HG03432 (cell line): Measurements from ENCODE around the gene STK11.
"Not testable (repeated sequence)": the region's sequence is repeated elsewhere in the genome, so short reads cannot be mapped to it uniquely, and the experiment has no call there.

Experiments
- ATAC-seq: cut with Tn5 transposase; IDR thresholded peaks from one replicate; pipeline ENCODE4 v1.9.1; 2021; ENCODE audit warnings: mild to moderate bottlenecking, moderate library complexity; ENCODE audit not compliant: unreplicated experiment

The STK11 gene

GRCh38 chr19:1168572-1169410 is 36.8 kb upstream of the STK11 start:
- no peak for ATAC-seq

GRCh38 chr19:1169411-1169791 is 36.2 kb upstream of the STK11 start:
- no peak for ATAC-seq

GRCh38 chr19:1169921-1170885 is 35.4 kb upstream of the STK11 start:
- ATAC-seq, result no peak

GRCh38 chr19:1170938-1171754 is 34.4 kb upstream of the STK11 start:
- no peak for ATAC-seq

- no peak for ATAC-seq
These were observed 33.7 kb upstream of the STK11 start for GRCh38 chr19:1171755-1172352.

- no peak for ATAC-seq
These were observed 33.0 kb upstream of the STK11 start for GRCh38 chr19:1172353-1173158.

GRCh38 chr19:1173159-1173844 is 32.3 kb upstream of the STK11 start:
- ATAC-seq, result no peak

GRCh38 chr19:1173845-1174809 is 31.5 kb upstream of the STK11 start, which contains the start of gene SBNO2:
Gene SBNO2, minus strand, starts transcription at chr19:1174268. Its CDS starts 19,992 bp downstream, at chr19:1154276.
- peak; percentile 51 for ATAC-seq

GRCh38 chr19:1177322-1178114 is 28.1 kb upstream of the STK11 start:
- ATAC-seq, result no peak

GRCh38 chr19:1181606-1182005 is 24.0 kb upstream of the STK11 start:
- no peak for ATAC-seq

- ATAC-seq, result no peak
These were observed 23.5 kb upstream of the STK11 start for GRCh38 chr19:1182068-1182467.

GRCh38 chr19:1182727-1183126 is 22.9 kb upstream of the STK11 start:
- no peak for ATAC-seq

GRCh38 chr19:1183543-1184172 is 21.9 kb upstream of the STK11 start:
- peak; percentile 51 for ATAC-seq

- ATAC-seq, result no peak
These were observed 16.2 kb upstream of the STK11 start for GRCh38 chr19:1189419-1189818.

GRCh38 chr19:1199531-1199930 is 6.0 kb upstream of the STK11 start:
- no peak for ATAC-seq

GRCh38 chr19:1200614-1201013 is 5.0 kb upstream of the STK11 start:
- not testable (repeated sequence) for ATAC-seq
